GM18511 (cell line): ENCODE results near the gene ATP2B3.

Source experiments
- ATAC-seq: cut with Tn5 transposase; IDR thresholded peaks from one replicate; pipeline ENCODE4 v1.9.1; 2021; ENCODE audit warnings: mild to moderate bottlenecking, moderate library complexity; ENCODE audit not compliant: unreplicated experiment

ATP2B3 gene

GRCh38 chrX:153488231-153488914 is 29.1 kb upstream of the ATP2B3 start:
- ATAC-seq = no peak

- no peak for ATAC-seq
Observed at GRCh38 chrX:153490217-153490930, 27.1 kb upstream of the ATP2B3 start.

- no peak for ATAC-seq
Observed at GRCh38 chrX:153491351-153491914, 26.0 kb upstream of the ATP2B3 start.

GRCh38 chrX:153491918-153492317 is 25.5 kb upstream of the ATP2B3 start:
- ATAC-seq = no peak

GRCh38 chrX:153492543-153492942 is 24.9 kb upstream of the ATP2B3 start:
- no peak for ATAC-seq

GRCh38 chrX:153493085-153493484 is 24.4 kb upstream of the ATP2B3 start:
- ATAC-seq = no peak

- ATAC-seq = no peak
Observed at GRCh38 chrX:153494061-153494460, 23.4 kb upstream of the ATP2B3 start.

GRCh38 chrX:153494541-153495361 is 22.7 kb upstream of the ATP2B3 start, which contains the start of gene BGN:
Gene BGN (plus strand): TSS chrX:153494980. CDS start chrX:153504632, 9,652 bp downstream.
- no peak for ATAC-seq

DNA sequence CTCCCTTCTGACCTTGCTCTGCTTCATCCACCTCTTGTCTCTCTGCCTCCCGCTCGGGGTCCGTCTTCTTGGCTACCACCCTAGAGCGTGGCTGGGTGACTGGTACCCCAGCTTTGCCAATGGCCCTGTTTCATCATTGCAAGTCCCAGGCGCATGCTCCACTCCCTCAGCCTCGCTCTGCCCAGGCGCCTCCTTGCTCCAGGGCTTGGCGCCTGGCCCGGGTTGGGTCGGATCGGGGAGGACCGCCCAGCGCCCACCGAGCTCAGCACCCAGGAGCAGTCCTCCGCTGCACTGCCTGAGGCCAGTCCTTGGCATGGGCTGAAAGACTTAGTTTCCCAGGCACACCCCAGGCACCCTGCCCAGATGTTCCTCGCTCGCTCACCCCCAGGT is 22.1 kb upstream of the ATP2B3 start:
- ATAC-seq = no peak

GRCh38 chrX:153495903-153496589 is 21.4 kb upstream of the ATP2B3 start:
- no peak for ATAC-seq

GRCh38 chrX:153496590-153496959 is 20.9 kb upstream of the ATP2B3 start:
- ATAC-seq = no peak

GRCh38 chrX:153498453-153498852 is 19.0 kb upstream of the ATP2B3 start:
- no peak for ATAC-seq

DNA sequence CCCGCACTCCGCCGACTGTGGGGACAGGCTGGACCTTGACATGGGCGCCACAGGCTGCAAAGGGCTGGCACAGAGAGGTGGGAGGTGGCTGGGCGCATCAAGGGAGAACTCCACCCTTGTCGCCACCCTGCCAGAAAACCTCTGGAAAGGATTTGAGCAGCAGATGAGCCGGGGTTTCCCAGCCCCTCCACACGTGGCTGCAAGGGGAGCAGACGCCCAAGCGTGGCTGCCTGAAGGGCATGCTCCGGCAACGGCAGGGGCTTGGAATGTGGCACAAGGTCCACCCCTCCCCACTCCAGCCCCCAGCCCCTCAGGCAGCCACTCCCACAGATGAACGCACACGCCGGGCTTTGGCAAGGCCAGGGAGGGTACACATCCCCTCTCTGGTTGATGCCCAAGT is 18.1 kb upstream of the ATP2B3 start:
- no peak for ATAC-seq

DNA sequence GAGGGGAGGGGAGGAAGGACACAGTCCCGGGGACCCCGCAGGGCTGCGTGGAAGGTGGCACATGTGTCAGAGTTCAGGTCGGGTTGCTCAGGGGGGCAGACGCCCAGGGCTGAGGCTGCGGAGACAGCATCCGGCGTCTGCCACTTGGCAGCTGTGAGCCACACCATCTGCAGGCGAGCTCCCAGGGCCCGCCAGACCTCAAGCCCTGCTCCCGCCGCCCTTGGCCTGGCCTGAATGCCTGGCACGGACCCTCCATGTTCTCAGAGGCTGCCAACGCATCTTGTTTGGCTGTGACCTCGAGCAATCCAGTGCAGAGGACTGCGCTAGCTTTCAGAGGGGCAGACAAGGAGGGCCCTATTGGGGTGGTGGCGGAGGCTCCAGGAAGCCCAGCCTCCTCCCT is 17.6 kb upstream of the ATP2B3 start:
- no peak for ATAC-seq

DNA sequence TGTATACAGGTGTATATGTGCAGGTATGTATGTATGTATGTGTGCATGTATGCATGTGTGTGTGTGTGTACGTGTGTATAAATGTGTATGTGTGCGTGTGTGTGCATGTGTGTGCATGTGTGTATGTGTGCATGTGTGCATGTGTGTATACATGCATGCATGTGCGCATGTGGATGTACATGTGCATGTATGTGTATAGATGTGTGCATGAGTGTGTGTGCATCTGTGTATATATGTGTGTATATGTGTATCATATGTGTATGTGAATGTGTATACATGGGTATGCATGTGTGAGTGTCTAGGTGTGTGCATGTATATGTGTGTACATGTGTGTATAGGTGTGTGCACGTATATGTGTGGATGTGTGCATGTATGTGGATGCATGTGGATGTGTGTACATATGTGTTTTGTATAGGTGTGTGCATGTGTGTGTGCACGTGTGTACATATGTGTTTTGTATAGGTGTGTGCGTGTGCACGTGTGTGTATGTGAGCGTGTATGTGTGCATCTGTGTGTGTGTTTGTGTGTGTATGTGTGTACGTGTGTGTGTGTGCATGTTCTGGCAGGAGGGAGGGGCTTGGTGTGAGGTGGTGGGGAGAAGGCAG is 16.7 kb upstream of the ATP2B3 start:
- no peak for ATAC-seq

GRCh38 chrX:153501530-153501929 is 15.9 kb upstream of the ATP2B3 start:
- ATAC-seq = no peak

- ATAC-seq = no peak
Observed at GRCh38 chrX:153502131-153502530, 15.3 kb upstream of the ATP2B3 start.

GRCh38 chrX:153502796-153503195 is 14.6 kb upstream of the ATP2B3 start:
- no peak for ATAC-seq

DNA sequence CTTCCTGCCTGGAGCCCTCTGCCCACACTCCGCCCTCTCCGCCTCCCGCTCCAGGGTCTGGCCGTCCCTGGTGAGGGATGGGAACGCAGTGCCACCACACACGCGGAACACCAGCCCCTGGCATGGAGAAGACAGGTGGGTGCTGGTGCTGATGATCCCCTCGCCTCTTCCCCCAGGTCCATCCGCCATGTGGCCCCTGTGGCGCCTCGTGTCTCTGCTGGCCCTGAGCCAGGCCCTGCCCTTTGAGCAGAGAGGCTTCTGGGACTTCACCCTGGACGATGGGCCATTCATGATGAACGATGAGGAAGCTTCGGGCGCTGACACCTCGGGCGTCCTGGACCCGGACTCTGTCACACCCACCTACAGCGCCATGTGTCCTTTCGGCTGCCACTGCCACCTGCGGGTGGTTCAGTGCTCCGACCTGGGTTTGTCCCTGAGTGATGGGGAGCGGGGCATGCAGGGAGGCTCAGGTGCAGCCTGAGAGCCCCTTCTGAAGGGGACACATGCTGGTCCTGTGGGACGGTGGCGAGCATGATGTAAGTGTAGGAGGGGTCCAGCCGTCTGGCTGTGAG is 12.9 kb upstream of the ATP2B3 start:
- ATAC-seq = no peak

DNA sequence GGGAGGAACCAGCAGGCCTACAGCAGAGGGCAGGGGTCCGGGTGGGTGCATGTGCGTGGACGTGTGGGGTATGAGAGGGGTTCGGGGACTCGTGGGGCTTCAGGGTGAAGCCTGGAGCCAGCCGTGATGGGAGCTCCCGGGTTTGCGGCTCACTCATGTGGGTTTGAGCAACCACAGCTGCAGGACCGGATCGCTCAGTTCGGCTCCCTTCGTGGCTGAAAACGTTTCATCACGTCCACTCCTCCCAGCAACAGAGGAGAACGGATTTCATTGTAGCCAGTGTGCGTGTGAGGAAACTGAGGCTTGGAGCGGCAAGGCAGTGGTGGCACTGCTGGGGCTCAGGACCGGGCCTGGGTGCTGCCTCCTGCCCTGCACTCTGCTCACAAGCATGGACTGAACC is 12.1 kb upstream of the ATP2B3 start:
- ATAC-seq = no peak
